ENCODE data around the gene CLCF1. TPM values are rescaled to one million over a fixed set of nuclear protein-coding genes. Genes with fewer than 3 reads are reported as not detected.

Gene CLCF1
- total and polyA plus RNA-seq, 9 donors, result 2.5 to 22.9 (median 5.0) TPM

- WGBS, 3 donors, result 30 to 70% (median 32%) methylated on average over 7 to 15 of the region's 15 CpGs
- H3K27me3 ChIP-seq, result no peaks in the 10 kb centered on the region
- H3K4me1 ChIP-seq (ENCODE audit: insufficient read depth), result peaks cover 6% of the 10 kb centered on the region
- TF ChIP-seq POLR2A (IDR thresholded peaks at IDR 0.05) (no peak), CTCF (IDR thresholded peaks at IDR 0.05) (no peak), EP300 (IDR thresholded peaks at IDR 0.05) (no peak)
- DNase-seq, result peak in 1 of 5 donors; percentile 69
- H3K9me3 ChIP-seq, result no peaks in the 10 kb centered on the region
- peak overlapping the region; percentile 59 for H3K4me3 ChIP-seq
- H3K27ac ChIP-seq, result peak overlapping the region; percentile 78 to 94
- intact Hi-C loops (cut with DNase I), result no loop called here
- no peaks in the 10 kb centered on the region for H3K36me3 ChIP-seq
Measured at GRCh38 chr11:67420147-67420645, 46.8 kb upstream of the CLCF1 start.

GRCh38 chr11:67419325-67420049 lies 46.1 kb upstream of the CLCF1 start:
- intact Hi-C loops (cut with DNase I), result no loop called here
- H3K4me3 ChIP-seq, result no peak overlapping the region
- peaks cover 6% of the 10 kb centered on the region for H3K4me1 ChIP-seq (ENCODE audit: insufficient read depth)
- H3K9me3 ChIP-seq, result no peaks in the 10 kb centered on the region
- no peak overlapping the region for H3K27ac ChIP-seq
- H3K27me3 ChIP-seq, result no peaks in the 10 kb centered on the region
- TF ChIP-seq CTCF (IDR thresholded peaks at IDR 0.05) (no peak), EP300 (IDR thresholded peaks at IDR 0.05) (no peak), POLR2A (IDR thresholded peaks at IDR 0.05) (no peak)
- DNase-seq, result no peak
- 90 to 94% (median 91%) methylated on average over 19 to 21 of the region's 21 CpGs for WGBS, 3 donors
- H3K36me3 ChIP-seq, result no peaks in the 10 kb centered on the region

- WGBS, 3 donors, result 80 to 85% (median 81%) methylated on average over 18 to 26 of the region's 26 CpGs
- Histone ChIP-seq H3K27me3 (no peaks in the 10 kb centered on the region), H3K9me3 (no peaks in the 10 kb centered on the region), H3K27ac (no peak overlapping the region), H3K4me1 (ENCODE audit: insufficient read depth) (peaks cover 6% of the 10 kb centered on the region), H3K36me3 (no peaks in the 10 kb centered on the region), H3K4me3 (no peak overlapping the region)
- intact Hi-C loops (cut with DNase I), result no loop called here
- no peak for DNase-seq
- no peak for TF ChIP-seq CTCF (IDR thresholded peaks at IDR 0.05)
- TF ChIP-seq EP300 (IDR thresholded peaks at IDR 0.05), result no peak
- TF ChIP-seq POLR2A (IDR thresholded peaks at IDR 0.05), result no peak
Measured at GRCh38 chr11:67418476-67419281, 45.3 kb upstream of the CLCF1 start.

GRCh38 chr11:67417425-67417824 lies 44.0 kb upstream of the CLCF1 start:
- 70 to 88% (median 70%) methylated on average over 4 to 12 of the region's 12 CpGs for WGBS, 3 donors
- H3K27me3 ChIP-seq, result peaks cover 2% of the 10 kb centered on the region
- H3K4me1 ChIP-seq (ENCODE audit: insufficient read depth), result peaks cover 6% of the 10 kb centered on the region
- no peak overlapping the region for H3K27ac ChIP-seq
- intact Hi-C loops (cut with DNase I), result no loop called here
- no peak overlapping the region for H3K4me3 ChIP-seq
- H3K36me3 ChIP-seq, result no peaks in the 10 kb centered on the region
- TF ChIP-seq CTCF (IDR thresholded peaks at IDR 0.05), result no peak
- no peak for DNase-seq
- H3K9me3 ChIP-seq, result no peaks in the 10 kb centered on the region
